H9 (cell line): Measurements from ENCODE around the gene CAND2. TPM values are rescaled to one million over a fixed set of nuclear protein-coding genes. Genes with fewer than 3 reads are reported as not detected.
A peak's percentile ranks its signal among the peaks of the same experiment; 100 is the strongest.

Experiments used
- DNase-seq: peaks from one replicate; pipeline ENCODE4 v3.0.0-alpha.2; 2017
- H2AFZ ChIP-seq: one replicate; pipeline ENCODE4 v1.6.1; 2013; ENCODE audit warnings: mild to moderate bottlenecking, low read length, control low read depth, moderate library complexity
- H2AK5ac ChIP-seq: 2 replicates; pipeline ENCODE4 v1.6.1; 2013; ENCODE audit warnings: low read length, control low read depth, mixed read lengths; ENCODE audit not compliant: insufficient read length
- H2BK120ac ChIP-seq: one replicate; pipeline ENCODE4 v1.6.1; 2013; ENCODE audit warnings: low read depth, mild to moderate bottlenecking, low read length, control low read depth, inconsistent platforms; ENCODE audit not compliant: poor library complexity, severe bottlenecking
- H2BK12ac ChIP-seq: 2 replicates; pipeline ENCODE4 v1.6.1; 2013; ENCODE audit warnings: low read length, control low read depth, mixed read lengths, low read depth; ENCODE audit not compliant: insufficient read length
- H2BK15ac ChIP-seq: 2 replicates; pipeline ENCODE4 v1.6.1; 2013; ENCODE audit warnings: low read depth, low read length, control low read depth
- H2BK20ac ChIP-seq: one replicate; pipeline ENCODE4 v1.6.1; 2013; ENCODE audit warnings: low read depth, mild to moderate bottlenecking, low read length, control low read depth, inconsistent platforms; ENCODE audit not compliant: poor library complexity, severe bottlenecking
- H2BK5ac ChIP-seq: 2 replicates; pipeline ENCODE4 v1.6.1; 2013; ENCODE audit warnings: low read length, control low read depth, mixed read lengths; ENCODE audit not compliant: insufficient read length
- H3K14ac ChIP-seq: 2 replicates; pipeline ENCODE4 v1.6.1; 2013; ENCODE audit warnings: low read length, control low read depth; ENCODE audit not compliant: insufficient read depth
- H3K18ac ChIP-seq: 2 replicates; pipeline ENCODE4 v1.6.1; 2013; ENCODE audit warnings: low read depth, mild to moderate bottlenecking, mixed read lengths, low read length, control low read depth; ENCODE audit not compliant: insufficient read length
- H3K23ac ChIP-seq: 2 replicates; pipeline ENCODE4 v1.6.1; 2013; ENCODE audit warnings: low read length, control low read depth, mixed read lengths, low read depth; ENCODE audit not compliant: insufficient read length
- H3K23me2 ChIP-seq: 2 replicates; pipeline ENCODE4 v1.6.1; 2013; ENCODE audit warnings: low read depth, mild to moderate bottlenecking, mixed read lengths, low read length, control low read depth; ENCODE audit not compliant: insufficient read length, poor library complexity, severe bottlenecking
- H3K27ac ChIP-seq: 2 replicates; pipeline ENCODE4 v1.5.1; 2013; ENCODE audit warnings: low read length, control low read depth, mixed read lengths, low read depth; ENCODE audit not compliant: insufficient read length
- H3K27me3 ChIP-seq: 2 replicates; pipeline ENCODE4 v1.6.1; 2013; ENCODE audit warnings: low read length, control low read depth, inconsistent platforms; ENCODE audit not compliant: insufficient read depth
- H3K4ac ChIP-seq: 2 replicates; pipeline ENCODE4 v1.6.1; 2013; ENCODE audit warnings: low read depth, mild to moderate bottlenecking, control low read depth, inconsistent platforms, low read length, moderate library complexity
- H3K4me1 ChIP-seq: 2 replicates; pipeline ENCODE4 v1.6.1; 2013; ENCODE audit warnings: low read length, control low read depth, inconsistent platforms; ENCODE audit not compliant: insufficient read depth
- H3K4me2 ChIP-seq: 2 replicates; pipeline ENCODE4 v1.6.1; 2013; ENCODE audit warnings: low read length, control low read depth, mixed read lengths; ENCODE audit not compliant: insufficient read length, insufficient read depth
- H3K56ac ChIP-seq: 2 replicates; pipeline ENCODE4 v1.6.1; 2013; ENCODE audit warnings: low read depth, mild to moderate bottlenecking, mixed read lengths, low read length, control low read depth; ENCODE audit not compliant: insufficient read length
- H3K79me1 ChIP-seq: 2 replicates; pipeline ENCODE4 v1.6.1; 2013; ENCODE audit warnings: low read depth, mild to moderate bottlenecking, moderate library complexity, low read length, control low read depth, inconsistent platforms; ENCODE audit not compliant: insufficient read depth, poor library complexity, severe bottlenecking
- H3K79me2 ChIP-seq: 2 replicates; pipeline ENCODE4 v1.6.1; 2013; ENCODE audit warnings: low read length, control low read depth, inconsistent platforms; ENCODE audit not compliant: insufficient read depth
- H3K9ac ChIP-seq: 2 replicates; pipeline ENCODE4 v1.6.1; 2013; ENCODE audit warnings: low read length, control low read depth, mixed read lengths; ENCODE audit not compliant: insufficient read length; ENCODE audit errors: extremely low read depth
- H3K9me3 ChIP-seq: one replicate; pipeline ENCODE4 v1.6.1; 2013; ENCODE audit warnings: low read depth, low read length, inconsistent platforms; ENCODE audit not compliant: control insufficient read depth
- H3T11ph ChIP-seq: one replicate; pipeline ENCODE4 v1.6.1; 2013; ENCODE audit warnings: mild to moderate bottlenecking, low read length, control low read depth, inconsistent platforms
- H4K20me1 ChIP-seq: one replicate; pipeline ENCODE4 v1.6.1; 2013; ENCODE audit not compliant: control insufficient read depth, insufficient read length, insufficient read depth
- H4K5ac ChIP-seq: 2 replicates; pipeline ENCODE4 v1.6.1; 2013; ENCODE audit warnings: low read depth, mild to moderate bottlenecking, mixed read lengths, low read length, control low read depth; ENCODE audit not compliant: insufficient read length
- H4K8ac ChIP-seq: replicated peaks from 2 replicates; pipeline ENCODE4 v1.6.1; 2013; ENCODE audit warnings: low read length, control low read depth, mixed read lengths, low read depth; ENCODE audit not compliant: insufficient read length
- H4K91ac ChIP-seq: 2 replicates; pipeline ENCODE4 v1.6.1; 2013; ENCODE audit warnings: low read depth, mild to moderate bottlenecking, moderate library complexity, mixed read lengths, low read length, control low read depth; ENCODE audit not compliant: insufficient read length
- H3K27ac Mint-ChIP-seq, 3 experiments: 2 replicates in 2 of 3; 3 replicates in 1 of 3; pipeline ENCODE4 v1.8.0; 2020 to 2021; ENCODE audit warnings: mixed read lengths in 3 of 3, mild to moderate bottlenecking in 1 of 3, moderate library complexity in 1 of 3
- H3K27me3 Mint-ChIP-seq: 2 replicates; pipeline ENCODE4 v1.8.0; 2021; ENCODE audit warnings: low read depth, mild to moderate bottlenecking, moderate library complexity, mixed read lengths
- H3K36me3 Mint-ChIP-seq, 3 experiments: 2 replicates in 2 of 3; 3 replicates in 1 of 3; pipeline ENCODE4 v1.8.0; 2020 to 2021; ENCODE audit warnings: low read depth in 3 of 3, mixed read lengths in 3 of 3; ENCODE audit not compliant: insufficient read depth in 1 of 3
- H3K4me1 Mint-ChIP-seq, 2 experiments: 2 replicates each; pipeline ENCODE4 v1.8.0; 2020; ENCODE audit warnings: mixed read lengths in 2 of 2
- H3K4me3 Mint-ChIP-seq, 2 experiments: 2 replicates in 1 of 2; 3 replicates in 1 of 2; pipeline ENCODE4 v1.8.0; 2020 to 2021; ENCODE audit warnings: mild to moderate bottlenecking in 2 of 2, mixed read lengths in 2 of 2, moderate library complexity in 1 of 2
- H3K9me3 Mint-ChIP-seq, 2 experiments: 2 replicates in 1 of 2; 3 replicates in 1 of 2; pipeline ENCODE4 v1.8.0; 2020; ENCODE audit warnings: mild to moderate bottlenecking in 2 of 2, mixed read lengths in 2 of 2, moderate library complexity in 1 of 2
- WGBS: extraction: QIAGEN DNeasy Blood & Tissue Kit; methylation state at CpG from one replicate; pipeline ENCODE4 v1.1.7; 2013; ENCODE audit warnings: missing lambda C conversion rate, low lambda C conversion rate, mixed read lengths; ENCODE audit not compliant: insufficient read length; ENCODE audit errors: extremely low coverage; 5-methylcytosine and 5-hydroxymethylcytosine counted together
- total RNA-seq: library from RNA; stranded (reverse); gene quantifications from 2 replicates; pipeline ENCODE4 v1.2.1, GENCODE V29; 2021
- TF ChIP-seq, protein P1 (sequence below): fragments of 200-600 bp; sonication (generic); conservative IDR thresholded peaks from 3 replicates; pipeline ENCODE4 v1.8.0; 2021; ENCODE audit warnings: antibody characterized with exemption, mild to moderate bottlenecking

Gene CAND2
- total RNA-seq, 1 experiment from 2014 or later, result 10.7 TPM

DNA sequence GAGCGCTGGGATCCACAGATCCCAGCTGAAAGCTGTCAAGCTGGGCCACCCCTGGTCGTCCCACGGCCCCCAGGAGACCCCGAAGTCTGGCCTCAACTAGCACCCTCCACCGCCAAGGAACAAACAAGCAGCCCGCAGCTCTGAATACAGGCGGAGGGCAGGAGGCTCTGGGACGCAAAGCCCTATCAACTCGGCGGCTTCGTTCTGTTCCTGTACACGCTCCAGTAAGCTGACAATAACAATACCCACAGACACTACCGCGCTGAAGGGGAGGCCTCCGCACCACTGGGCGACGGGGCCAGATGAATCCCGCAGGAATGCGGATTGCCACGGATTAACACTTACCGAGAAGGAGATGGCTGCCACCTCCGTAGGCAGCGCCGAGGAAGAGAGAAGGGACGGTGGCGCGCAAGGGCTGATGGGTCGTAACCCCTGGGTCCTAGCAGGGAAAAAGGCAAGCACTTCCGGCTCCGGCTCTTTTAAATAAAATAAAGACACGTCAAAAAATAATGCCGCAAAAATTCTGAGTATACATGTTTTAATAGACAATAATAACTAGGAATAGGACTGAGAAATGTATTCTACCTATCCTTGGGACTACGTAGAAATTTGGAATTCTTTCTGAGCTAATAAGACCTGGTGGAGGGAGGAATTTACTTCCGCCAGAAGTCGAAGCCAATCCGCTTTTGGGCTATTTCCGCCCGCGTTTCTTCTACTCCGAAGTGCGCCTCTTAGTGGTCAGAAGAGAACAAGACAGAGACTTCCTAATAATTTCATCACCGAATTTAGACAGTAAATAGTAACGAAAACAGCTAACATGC, 44.9 kb downstream of the CAND2 start, which contains the start of gene RPL32:
TSS of gene RPL32 (minus strand) at position 417 of the 821 bp plus-strand sequence. CDS start 1,328 bp downstream, outside the sequence.
- Histone ChIP-seq H3K14ac (peak within 1 kb of the TSS; percentile 98), H2BK15ac (no peak within 1 kb of the TSS), H3K23ac (peak within 1 kb of the TSS; percentile 84), H3K4me2 (peak within 1 kb of the TSS; percentile 84), H4K8ac (peak within 1 kb of the TSS; percentile 98), H3K27me3 (no peaks in the 10 kb centered on the region), H4K5ac (peak within 1 kb of the TSS; percentile 99), H2AK5ac (peak within 1 kb of the TSS; percentile 19), H3T11ph (peak within 1 kb of the TSS; percentile 95), H2AFZ (no peak within 1 kb of the TSS), H3K18ac (peak within 1 kb of the TSS; percentile 97), H3K79me1 (peaks cover 10% of the 10 kb centered on the region), H3K9me3 (peaks cover 6% of the 10 kb centered on the region), H3K4ac (peak within 1 kb of the TSS; percentile 99), H3K27ac (peak within 1 kb of the TSS; percentile 33), H3K56ac (peak within 1 kb of the TSS; percentile 84), H2BK5ac (peak within 1 kb of the TSS; percentile 99), H2BK12ac (peak within 1 kb of the TSS; percentile 83), H2BK120ac (peak within 1 kb of the TSS; percentile 3), H3K9ac (peak within 1 kb of the TSS; percentile 100), H3K23me2 (peaks cover 8% of the 10 kb centered on the region), H3K4me1 (peaks cover 3% of the 10 kb centered on the region), H3K79me2 (peaks cover 27% of the 10 kb centered on the region), H4K91ac (peak within 1 kb of the TSS; percentile 97), H4K20me1 (peaks cover under 1% of the 10 kb centered on the region), H2BK20ac (no peak within 1 kb of the TSS)
- DNase-seq, result peak; percentile 83
- H3K4me3 Mint-ChIP-seq, result peak within 1 kb of the TSS; percentile 96 to 98
- H3K9me3 Mint-ChIP-seq, result peaks cover 8% of the 10 kb centered on the region in 2 experiments
- TF ChIP-seq, protein P1, sequence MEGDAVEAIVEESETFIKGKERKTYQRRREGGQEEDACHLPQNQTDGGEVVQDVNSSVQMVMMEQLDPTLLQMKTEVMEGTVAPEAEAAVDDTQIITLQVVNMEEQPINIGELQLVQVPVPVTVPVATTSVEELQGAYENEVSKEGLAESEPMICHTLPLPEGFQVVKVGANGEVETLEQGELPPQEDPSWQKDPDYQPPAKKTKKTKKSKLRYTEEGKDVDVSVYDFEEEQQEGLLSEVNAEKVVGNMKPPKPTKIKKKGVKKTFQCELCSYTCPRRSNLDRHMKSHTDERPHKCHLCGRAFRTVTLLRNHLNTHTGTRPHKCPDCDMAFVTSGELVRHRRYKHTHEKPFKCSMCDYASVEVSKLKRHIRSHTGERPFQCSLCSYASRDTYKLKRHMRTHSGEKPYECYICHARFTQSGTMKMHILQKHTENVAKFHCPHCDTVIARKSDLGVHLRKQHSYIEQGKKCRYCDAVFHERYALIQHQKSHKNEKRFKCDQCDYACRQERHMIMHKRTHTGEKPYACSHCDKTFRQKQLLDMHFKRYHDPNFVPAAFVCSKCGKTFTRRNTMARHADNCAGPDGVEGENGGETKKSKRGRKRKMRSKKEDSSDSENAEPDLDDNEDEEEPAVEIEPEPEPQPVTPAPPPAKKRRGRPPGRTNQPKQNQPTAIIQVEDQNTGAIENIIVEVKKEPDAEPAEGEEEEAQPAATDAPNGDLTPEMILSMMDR, result peak; percentile 89
- WGBS, result no CpG with 5 or more reads among the region's 43 CpGs
- H3K27me3 Mint-ChIP-seq, result no peaks in the 10 kb centered on the region
- peaks cover 45 to 48% of the 10 kb centered on the region in 2 experiments for H3K4me1 Mint-ChIP-seq
- peaks cover 44 to 53% (median 53%) of the 10 kb centered on the region in 3 experiments for H3K36me3 Mint-ChIP-seq
- peak within 1 kb of the TSS; percentile 99 to 100 (median 100) for H3K27ac Mint-ChIP-seq
